Activated T-cell treated with anti-CD3 and anti-CD28 coated beads, Interleukin-2, amount 50 U/mL, for 72 hours (primary cell): ENCODE results near the gene ZNRD2. TPM values are rescaled to one million over a fixed set of nuclear protein-coding genes. Genes with fewer than 3 reads are reported as not detected.

Experiments
- ATAC-seq, 2 donors: fragments of 150-1000 bp; cut with Tn5 transposase; replicated peaks in 1 of 2; 2 replicates each; pipeline ENCODE4 v1.10.0; 2021; ENCODE audit warnings: moderate library complexity in 2 of 2, mild to moderate bottlenecking in 1 of 2
- DNase-seq, 2 donors: peaks; one replicate each; pipeline ENCODE4 v3.0.0; 2021 to 2022; ENCODE audit warnings: mixed read lengths in 1 of 2
- H3K27ac Mint-ChIP-seq: one replicate; pipeline ENCODE4 v1.8.0; 2022; ENCODE audit warnings: mild to moderate bottlenecking, moderate library complexity, mixed read lengths
- H3K27me3 Mint-ChIP-seq: one replicate; pipeline ENCODE4 v1.8.0; 2022; ENCODE audit warnings: low read depth, mixed read lengths
- H3K36me3 Mint-ChIP-seq, 2 donors: one replicate each; pipeline ENCODE4 v1.8.0; 2022; ENCODE audit warnings: mixed read lengths in 2 of 2, mild to moderate bottlenecking in 1 of 2; ENCODE audit not compliant: insufficient read depth in 2 of 2
- H3K4me1 Mint-ChIP-seq: one replicate; pipeline ENCODE4 v1.8.0; 2022; ENCODE audit warnings: low read depth, mixed read lengths
- H3K4me3 Mint-ChIP-seq, 2 donors: one replicate each; pipeline ENCODE4 v1.8.0; 2022; ENCODE audit warnings: mild to moderate bottlenecking in 2 of 2, mixed read lengths in 2 of 2, moderate library complexity in 2 of 2
- H3K9me3 Mint-ChIP-seq, 2 donors: one replicate each; pipeline ENCODE4 v1.8.0; 2022; ENCODE audit warnings: mixed read lengths in 2 of 2
- total RNA-seq, 2 donors: library from RNA; stranded (reverse); gene quantifications; one replicate each; pipeline ENCODE4 v1.2.3, GENCODE V29; 2022

Gene ZNRD2
- total RNA-seq, 2 donors from 2014 or later, result 23.5 to 25.1 TPM

- H3K4me3 Mint-ChIP-seq, result peak overlapping the region; percentile 75 to 87
These were observed 14.5 kb upstream of the ZNRD2 start for GRCh38 chr11:65555693-65556231.

GRCh38 chr11:65556470-65557279, 13.6 kb upstream of the ZNRD2 start:
- no peaks in the 10 kb centered on the region for H3K27me3 Mint-ChIP-seq
- DNase-seq (no peak), ATAC-seq (no peak)
- no peaks in the 10 kb centered on the region for H3K9me3 Mint-ChIP-seq
- peaks cover 2% of the 10 kb centered on the region in 2 donors for H3K36me3 Mint-ChIP-seq
- H3K4me3 Mint-ChIP-seq, result peak overlapping the region; percentile 75 to 87
- peak overlapping the region; percentile 94 for H3K27ac Mint-ChIP-seq
- H3K4me1 Mint-ChIP-seq, result peaks cover 77% of the 10 kb centered on the region

More at GRCh38 chr11:65555693-65556231, 14.5 kb upstream of the ZNRD2 start:
- Mint-ChIP-seq H3K27ac (peak overlapping the region; percentile 84), H3K36me3 (peaks cover 2 to 7% of the 10 kb centered on the region in 2 donors), H3K9me3 (no peaks in the 10 kb centered on the region), H3K27me3 (no peaks in the 10 kb centered on the region), H3K4me1 (peaks cover 81% of the 10 kb centered on the region)
- ATAC-seq, result peak in 1 of 2 donors; percentile 22
- peak; percentile 46 to 61 for DNase-seq

- DNase-seq, result peak; percentile 51 to 55
- Mint-ChIP-seq H3K36me3 (no peaks in the 10 kb centered on the region), H3K4me1 (peaks cover 76% of the 10 kb centered on the region), H3K27me3 (no peaks in the 10 kb centered on the region), H3K9me3 (no peaks in the 10 kb centered on the region), H3K4me3 (peak overlapping the region; percentile 75 to 87), H3K27ac (peak overlapping the region; percentile 94)
- peak; percentile 7 to 18 for ATAC-seq
These were observed 12.8 kb upstream of the ZNRD2 start for GRCh38 chr11:65557280-65558001.

- peak within 1 kb of the TSS; percentile 75 to 87 for H3K4me3 Mint-ChIP-seq
- peak within 1 kb of the TSS; percentile 94 for H3K27ac Mint-ChIP-seq
- H3K36me3 Mint-ChIP-seq, result no peaks in the 10 kb centered on the region
- peaks cover 68% of the 10 kb centered on the region for H3K4me1 Mint-ChIP-seq
- DNase-seq, result peak; percentile 45 to 59
- peak; percentile 33 to 44 for ATAC-seq
- no peaks in the 10 kb centered on the region for H3K27me3 Mint-ChIP-seq
- H3K9me3 Mint-ChIP-seq, result no peaks in the 10 kb centered on the region
These were observed 12.0 kb upstream of the ZNRD2 start, which contains the start of gene LTBP3 for GRCh38 chr11:65558002-65558929. LTBP3 (minus strand) TSS chr11:65558359; CDS start chr11:65557959, 400 bp downstream.

- DNase-seq (no peak), ATAC-seq (no peak)
- Mint-ChIP-seq H3K4me1 (peaks cover 66% of the 10 kb centered on the region), H3K36me3 (no peaks in the 10 kb centered on the region), H3K9me3 (no peaks in the 10 kb centered on the region), H3K4me3 (peak overlapping the region; percentile 67 to 77), H3K27ac (no peak overlapping the region), H3K27me3 (no peaks in the 10 kb centered on the region)
These were observed 11.3 kb upstream of the ZNRD2 start for GRCh38 chr11:65558930-65559509.

- no peaks in the 10 kb centered on the region for H3K36me3 Mint-ChIP-seq
- H3K4me3 Mint-ChIP-seq, result peak overlapping the region; percentile 46 to 77
- H3K27me3 Mint-ChIP-seq, result no peaks in the 10 kb centered on the region
- DNase-seq (peak in 1 of 2 donors; percentile 40), ATAC-seq (peak; percentile 65 to 75)
- H3K9me3 Mint-ChIP-seq, result no peaks in the 10 kb centered on the region
- no peak overlapping the region for H3K27ac Mint-ChIP-seq
- H3K4me1 Mint-ChIP-seq, result peaks cover 65% of the 10 kb centered on the region
These were observed 10.7 kb upstream of the ZNRD2 start for GRCh38 chr11:65559535-65559934.

- Mint-ChIP-seq H3K4me1 (peaks cover 65% of the 10 kb centered on the region), H3K27me3 (no peaks in the 10 kb centered on the region), H3K27ac (peak overlapping the region; percentile 1), H3K9me3 (no peaks in the 10 kb centered on the region), H3K36me3 (no peaks in the 10 kb centered on the region), H3K4me3 (peak overlapping the region in 1 of 2 donors; percentile 3)
- ATAC-seq, result peak; percentile 1
- DNase-seq, result no peak
These were observed 10.2 kb upstream of the ZNRD2 start for GRCh38 chr11:65559951-65560537.

- ATAC-seq (no peak), DNase-seq (no peak)
- H3K9me3 Mint-ChIP-seq, result no peaks in the 10 kb centered on the region
- peak overlapping the region in 1 of 2 donors; percentile 3 for H3K4me3 Mint-ChIP-seq
- peak overlapping the region; percentile 1 for H3K27ac Mint-ChIP-seq
- H3K4me1 Mint-ChIP-seq, result peaks cover 65% of the 10 kb centered on the region
- no peaks in the 10 kb centered on the region for H3K27me3 Mint-ChIP-seq
- no peaks in the 10 kb centered on the region for H3K36me3 Mint-ChIP-seq
These were observed 9.5 kb upstream of the ZNRD2 start for GRCh38 chr11:65560555-65561418.

- Mint-ChIP-seq H3K4me1 (peaks cover 65% of the 10 kb centered on the region), H3K36me3 (no peaks in the 10 kb centered on the region), H3K27ac (no peak overlapping the region), H3K9me3 (no peaks in the 10 kb centered on the region), H3K4me3 (no peak overlapping the region), H3K27me3 (no peaks in the 10 kb centered on the region)
- DNase-seq (no peak), ATAC-seq (no peak)
These were observed 8.3 kb upstream of the ZNRD2 start for GRCh38 chr11:65562020-65562419.

- Mint-ChIP-seq H3K27me3 (no peaks in the 10 kb centered on the region), H3K9me3 (no peaks in the 10 kb centered on the region), H3K4me1 (peaks cover 65% of the 10 kb centered on the region), H3K4me3 (no peak overlapping the region), H3K27ac (no peak overlapping the region), H3K36me3 (no peaks in the 10 kb centered on the region)
- DNase-seq (no peak), ATAC-seq (no peak)
These were observed 7.5 kb upstream of the ZNRD2 start for GRCh38 chr11:65562788-65563187.

- H3K4me1 Mint-ChIP-seq, result peaks cover 72% of the 10 kb centered on the region
- H3K4me3 Mint-ChIP-seq, result no peak overlapping the region
- no peak for ATAC-seq
These were observed 6.7 kb upstream of the ZNRD2 start for GRCh38 chr11:65563601-65564000.

More at GRCh38 chr11:65563601-65564000, 6.7 kb upstream of the ZNRD2 start:
- no peaks in the 10 kb centered on the region for H3K9me3 Mint-ChIP-seq
- peaks cover 0 to under 1% of the 10 kb centered on the region in 2 donors for H3K36me3 Mint-ChIP-seq
- no peak overlapping the region for H3K27ac Mint-ChIP-seq
- H3K27me3 Mint-ChIP-seq, result no peaks in the 10 kb centered on the region
- DNase-seq, result no peak
